ENCODE results near the gene SPRED1.

SPRED1 gene

DNA sequence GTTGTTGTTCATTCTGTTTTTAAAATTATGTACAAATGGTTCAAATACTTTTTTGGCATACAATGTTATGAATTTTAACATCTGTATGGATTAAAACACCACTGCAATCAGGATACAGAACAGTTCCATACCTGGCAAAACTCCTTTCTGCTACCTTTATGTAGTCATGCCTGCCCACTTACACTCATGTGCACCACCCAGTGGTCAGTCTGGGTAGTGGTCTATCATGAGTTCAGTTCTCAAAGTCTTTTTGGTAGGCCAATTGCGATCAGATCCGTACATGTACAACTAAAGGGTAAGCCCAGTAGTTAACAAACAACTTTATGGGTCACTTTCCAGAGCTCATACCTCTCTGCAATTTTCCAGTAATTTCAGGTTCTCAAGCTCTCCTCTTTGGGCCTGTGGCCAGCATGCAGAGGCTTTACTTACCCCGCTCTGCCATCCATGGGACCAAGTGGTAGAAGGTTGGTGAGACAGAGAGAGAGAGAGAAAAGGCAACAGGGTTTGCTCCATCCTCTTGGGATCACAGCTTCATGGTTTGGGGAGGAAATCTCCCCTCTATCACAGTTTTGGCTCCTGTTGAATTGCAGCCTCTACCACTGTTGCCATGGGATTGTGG lies 137.4 kb downstream of the SPRED1 start:
- H3K36me3 ChIP-seq (replicated peaks), result no peaks in the 10 kb centered on the region
- H3K4me3 ChIP-seq (ENCODE audit: low read depth, low read length), result no peak overlapping the region
- no peaks in the 10 kb centered on the region for H3K27me3 ChIP-seq (replicated peaks)
- TF ChIP-seq, protein P1, sequence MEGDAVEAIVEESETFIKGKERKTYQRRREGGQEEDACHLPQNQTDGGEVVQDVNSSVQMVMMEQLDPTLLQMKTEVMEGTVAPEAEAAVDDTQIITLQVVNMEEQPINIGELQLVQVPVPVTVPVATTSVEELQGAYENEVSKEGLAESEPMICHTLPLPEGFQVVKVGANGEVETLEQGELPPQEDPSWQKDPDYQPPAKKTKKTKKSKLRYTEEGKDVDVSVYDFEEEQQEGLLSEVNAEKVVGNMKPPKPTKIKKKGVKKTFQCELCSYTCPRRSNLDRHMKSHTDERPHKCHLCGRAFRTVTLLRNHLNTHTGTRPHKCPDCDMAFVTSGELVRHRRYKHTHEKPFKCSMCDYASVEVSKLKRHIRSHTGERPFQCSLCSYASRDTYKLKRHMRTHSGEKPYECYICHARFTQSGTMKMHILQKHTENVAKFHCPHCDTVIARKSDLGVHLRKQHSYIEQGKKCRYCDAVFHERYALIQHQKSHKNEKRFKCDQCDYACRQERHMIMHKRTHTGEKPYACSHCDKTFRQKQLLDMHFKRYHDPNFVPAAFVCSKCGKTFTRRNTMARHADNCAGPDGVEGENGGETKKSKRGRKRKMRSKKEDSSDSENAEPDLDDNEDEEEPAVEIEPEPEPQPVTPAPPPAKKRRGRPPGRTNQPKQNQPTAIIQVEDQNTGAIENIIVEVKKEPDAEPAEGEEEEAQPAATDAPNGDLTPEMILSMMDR (IDR thresholded peaks at IDR 0.05; ENCODE audit: low read depth, low read length, missing control alignments), result peak; percentile 91
- in situ Hi-C loops (cut with HindIII; ENCODE audit: low pct_ligation_motif_present, low sequenced_read_pairs), result no loop called here
- peak; percentile 59 for DNase-seq
- no peak overlapping the region for H3K27ac ChIP-seq

GRCh38 chr15:38391191-38391590 lies 138.6 kb downstream of the SPRED1 start:
- no peak overlapping the region for H3K4me3 ChIP-seq (ENCODE audit: low read depth, low read length)
- in situ Hi-C loops (cut with HindIII; ENCODE audit: low pct_ligation_motif_present, low sequenced_read_pairs), result no loop called here
- TF ChIP-seq, protein P1 (IDR thresholded peaks at IDR 0.05; ENCODE audit: low read depth, low read length, missing control alignments), result no peak
- no peak overlapping the region for H3K27ac ChIP-seq
- no peaks in the 10 kb centered on the region for H3K27me3 ChIP-seq (replicated peaks)
- H3K36me3 ChIP-seq (replicated peaks), result no peaks in the 10 kb centered on the region
- no peak for DNase-seq

DNA sequence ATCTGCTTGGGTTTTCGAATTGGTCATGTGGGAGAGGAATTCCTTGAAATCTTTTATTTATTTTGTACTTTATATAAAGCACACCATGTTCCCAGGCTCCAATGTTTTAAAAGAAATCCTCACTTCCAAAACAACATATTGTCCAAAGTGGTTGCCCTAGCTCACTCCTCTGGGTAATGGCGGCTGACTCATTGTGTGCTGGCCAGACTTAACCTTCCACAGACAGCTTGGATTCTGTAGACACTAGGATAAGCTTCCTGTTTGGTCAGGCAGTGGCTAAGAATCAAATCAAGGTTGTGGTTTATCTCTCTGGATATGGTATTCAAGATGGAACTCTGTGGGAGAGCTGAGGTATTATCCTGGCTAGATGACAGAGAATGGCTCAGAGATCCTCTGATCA lies 145.5 kb downstream of the SPRED1 start:
- H3K36me3 ChIP-seq (replicated peaks), result no peaks in the 10 kb centered on the region

DNA sequence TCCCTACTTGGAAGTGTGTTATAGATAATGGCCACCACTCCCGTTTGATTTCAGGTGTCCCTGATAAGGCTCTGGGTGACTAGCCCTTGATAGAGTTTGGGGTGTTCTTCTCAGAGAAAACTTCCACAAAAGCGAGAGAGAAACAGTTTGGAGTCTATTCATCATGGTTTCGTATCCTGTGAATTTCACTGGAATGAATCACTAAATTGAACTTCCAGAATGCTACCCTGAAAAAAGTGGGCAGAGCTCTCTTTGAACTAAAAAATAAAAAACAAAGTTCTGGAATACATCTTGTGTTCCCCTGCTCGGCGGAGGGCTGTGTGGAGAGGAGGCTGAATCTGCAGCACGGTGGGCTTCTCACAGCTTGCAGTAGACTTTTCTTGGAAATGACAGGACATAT lies 148.5 kb downstream of the SPRED1 start:
- in situ Hi-C loops (cut with HindIII; ENCODE audit: low pct_ligation_motif_present, low sequenced_read_pairs), result no loop called here
- H3K27me3 ChIP-seq (replicated peaks), result no peaks in the 10 kb centered on the region
- H3K36me3 ChIP-seq (replicated peaks), result no peaks in the 10 kb centered on the region
- no peak for DNase-seq
- peak overlapping the region; percentile 37 for H3K27ac ChIP-seq
- H3K4me3 ChIP-seq (ENCODE audit: low read depth, low read length), result no peak overlapping the region
- TF ChIP-seq, protein P1 (IDR thresholded peaks at IDR 0.05; ENCODE audit: low read depth, low read length, missing control alignments), result no peak

More for the DNA sequence above, 145.5 kb downstream of the SPRED1 start:
- in situ Hi-C loops (cut with HindIII; ENCODE audit: low pct_ligation_motif_present, low sequenced_read_pairs), result no loop called here
- TF ChIP-seq, protein P1 (IDR thresholded peaks at IDR 0.05; ENCODE audit: low read depth, low read length, missing control alignments), result no peak
- DNase-seq, result peak; percentile 98
- H3K27me3 ChIP-seq (replicated peaks), result no peaks in the 10 kb centered on the region
- H3K27ac ChIP-seq, result peak overlapping the region; percentile 71
- no peak overlapping the region for H3K4me3 ChIP-seq (ENCODE audit: low read depth, low read length)

DNA sequence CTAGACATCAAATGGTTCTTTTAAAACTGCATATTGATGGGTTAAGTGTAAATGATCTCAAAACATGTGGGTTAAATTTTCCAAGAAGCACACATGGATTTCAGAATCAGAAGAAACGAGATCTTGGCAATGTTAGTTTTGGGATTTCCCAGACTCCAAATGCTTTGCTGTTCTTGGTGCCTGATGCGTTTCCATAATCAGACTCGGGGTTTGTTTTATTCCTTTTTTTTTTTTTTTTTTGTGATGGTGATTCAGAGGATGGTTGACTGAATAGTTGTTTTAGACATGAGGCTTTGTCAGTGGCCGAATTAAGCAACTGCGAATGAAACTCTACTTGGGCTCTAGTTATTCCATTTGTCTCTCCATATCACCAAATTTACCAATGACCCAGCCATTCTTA lies 149.1 kb downstream of the SPRED1 start:
- DNase-seq, result no peak
- TF ChIP-seq, protein P1 (IDR thresholded peaks at IDR 0.05; ENCODE audit: low read depth, low read length, missing control alignments), result no peak
- H3K27me3 ChIP-seq (replicated peaks), result no peaks in the 10 kb centered on the region
- H3K4me3 ChIP-seq (ENCODE audit: low read depth, low read length), result no peak overlapping the region
- peak overlapping the region; percentile 37 for H3K27ac ChIP-seq
- in situ Hi-C loops (cut with HindIII; ENCODE audit: low pct_ligation_motif_present, low sequenced_read_pairs), result no loop called here
- no peaks in the 10 kb centered on the region for H3K36me3 ChIP-seq (replicated peaks)

- no peaks in the 10 kb centered on the region for H3K36me3 ChIP-seq (replicated peaks)
- H3K27ac ChIP-seq, result no peak overlapping the region
- H3K4me3 ChIP-seq (ENCODE audit: low read depth, low read length), result no peak overlapping the region
- no peak for DNase-seq
- TF ChIP-seq, protein P1 (IDR thresholded peaks at IDR 0.05; ENCODE audit: low read depth, low read length, missing control alignments), result no peak
- no peaks in the 10 kb centered on the region for H3K27me3 ChIP-seq (replicated peaks)
- in situ Hi-C loops (cut with HindIII; ENCODE audit: low pct_ligation_motif_present, low sequenced_read_pairs), result no loop called here
These were observed 153.8 kb downstream of the SPRED1 start for GRCh38 chr15:38406436-38406835.
